GM12874 (cell line): ENCODE data around the gene OSBPL8.

Source experiments
- CTCF ChIP-seq: IDR thresholded peaks from 2 replicates; pipeline ENCODE4 v1.5.1; 2011; ENCODE audit warnings: low read depth, mild to moderate bottlenecking, control low read depth, low read length, moderate library complexity; ENCODE audit not compliant: insufficient read depth

OSBPL8 gene

GRCh38 chr12:76329159-76329558 is 230.4 kb downstream of the OSBPL8 start:
- TF ChIP-seq CTCF, result no peak

GRCh38 chr12:76318773-76319594 is 240.6 kb downstream of the OSBPL8 start:
- no peak for TF ChIP-seq CTCF

- no peak for TF ChIP-seq CTCF
Measured at GRCh38 chr12:76317976-76318375, 241.6 kb downstream of the OSBPL8 start.

GRCh38 chr12:76316468-76316867 is 243.1 kb downstream of the OSBPL8 start:
- no peak for TF ChIP-seq CTCF

GRCh38 chr12:76313299-76313698 is 246.3 kb downstream of the OSBPL8 start:
- TF ChIP-seq CTCF, result no peak

- no peak for TF ChIP-seq CTCF
Measured at GRCh38 chr12:76312315-76312714, 247.3 kb downstream of the OSBPL8 start.

GRCh38 chr12:76311796-76312195 is 247.8 kb downstream of the OSBPL8 start:
- no peak for TF ChIP-seq CTCF

- TF ChIP-seq CTCF, result no peak
Measured at GRCh38 chr12:76310110-76310509, 249.5 kb downstream of the OSBPL8 start.
